Measurements from ENCODE around the gene USH2A. TPM values are rescaled to one million over a fixed set of nuclear protein-coding genes. Genes with fewer than 3 reads are reported as not detected.

Gene USH2A
- polyA plus RNA-seq, 3 donors = not detected

DNA sequence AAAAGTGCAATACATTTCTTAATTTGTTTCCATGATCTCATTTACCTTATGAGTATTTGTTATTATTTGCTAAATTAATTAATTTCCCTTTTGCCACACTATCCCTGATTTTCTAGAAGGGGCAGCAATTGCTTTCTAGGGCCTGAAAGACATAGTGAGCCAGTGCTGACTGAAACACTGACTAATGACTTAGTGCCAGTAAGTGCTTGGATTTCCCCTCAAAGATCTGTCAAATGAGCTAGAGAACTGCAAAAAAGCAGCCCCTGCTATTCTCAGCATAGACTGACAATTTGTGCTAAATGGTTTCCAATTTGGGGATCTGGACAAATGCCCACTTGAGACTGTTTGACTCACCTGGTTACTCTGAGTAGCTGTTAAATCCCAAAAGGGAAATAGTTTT is 35.6 kb upstream of the USH2A start:
- H4K20me1 ChIP-seq (ENCODE audit: insufficient read depth, low read length) = no peaks in the 10 kb centered on the region
- intact Hi-C loops (cut with micrococcal nuclease) = no loop called here
- no peaks in the 10 kb centered on the region for H3K4me1 ChIP-seq (ENCODE audit: control insufficient read depth in 1 of 2, insufficient read depth in 2 of 2, low read length in 2 of 2)
- no peaks in the 10 kb centered on the region for H3K9me3 ChIP-seq (replicated peaks in 1 of 2; ENCODE audit: control insufficient read depth in 1 of 2, insufficient read depth in 1 of 2, low read length in 2 of 2)
- no peak overlapping the region for H3K4me3 Mint-ChIP-seq
- no peak overlapping the region for H3K27ac ChIP-seq (ENCODE audit: low read depth in 1 of 2, low read length in 2 of 2)
- H3K27me3 Mint-ChIP-seq (ENCODE audit: low read depth in 3 of 3) = peaks cover 0 to 3% (median 2%) of the 10 kb centered on the region in 3 donors
- no peak overlapping the region for H3K27ac Mint-ChIP-seq
- no peak overlapping the region for H2AFZ ChIP-seq (ENCODE audit: insufficient read depth, low read depth, low read length, poor library complexity, severe bottlenecking)
- H3K36me3 ChIP-seq (replicated peaks in 1 of 2; ENCODE audit: control insufficient read depth in 1 of 2, insufficient read depth in 2 of 2, low read length in 2 of 2) = no peaks in the 10 kb centered on the region
- no peak for DNase-seq
- no peaks in the 10 kb centered on the region for H3K4me1 Mint-ChIP-seq
- no peaks in the 10 kb centered on the region for H3K79me2 ChIP-seq (ENCODE audit: insufficient read depth, low read length)
- no peak overlapping the region for H3K4me2 ChIP-seq (replicated peaks; ENCODE audit: extremely low read depth, low read length, poor library complexity, severe bottlenecking)
- TF ChIP-seq, protein P1, sequence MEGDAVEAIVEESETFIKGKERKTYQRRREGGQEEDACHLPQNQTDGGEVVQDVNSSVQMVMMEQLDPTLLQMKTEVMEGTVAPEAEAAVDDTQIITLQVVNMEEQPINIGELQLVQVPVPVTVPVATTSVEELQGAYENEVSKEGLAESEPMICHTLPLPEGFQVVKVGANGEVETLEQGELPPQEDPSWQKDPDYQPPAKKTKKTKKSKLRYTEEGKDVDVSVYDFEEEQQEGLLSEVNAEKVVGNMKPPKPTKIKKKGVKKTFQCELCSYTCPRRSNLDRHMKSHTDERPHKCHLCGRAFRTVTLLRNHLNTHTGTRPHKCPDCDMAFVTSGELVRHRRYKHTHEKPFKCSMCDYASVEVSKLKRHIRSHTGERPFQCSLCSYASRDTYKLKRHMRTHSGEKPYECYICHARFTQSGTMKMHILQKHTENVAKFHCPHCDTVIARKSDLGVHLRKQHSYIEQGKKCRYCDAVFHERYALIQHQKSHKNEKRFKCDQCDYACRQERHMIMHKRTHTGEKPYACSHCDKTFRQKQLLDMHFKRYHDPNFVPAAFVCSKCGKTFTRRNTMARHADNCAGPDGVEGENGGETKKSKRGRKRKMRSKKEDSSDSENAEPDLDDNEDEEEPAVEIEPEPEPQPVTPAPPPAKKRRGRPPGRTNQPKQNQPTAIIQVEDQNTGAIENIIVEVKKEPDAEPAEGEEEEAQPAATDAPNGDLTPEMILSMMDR (IDR thresholded peaks at IDR 0.05) = no peak
- no peaks in the 10 kb centered on the region for H3K36me3 Mint-ChIP-seq
- no peak overlapping the region for H3K9ac ChIP-seq (ENCODE audit: insufficient read depth, low read length, poor library complexity, severe bottlenecking)
- H3K4me3 ChIP-seq (replicated peaks in 1 of 3; ENCODE audit: low read depth in 2 of 3, low read length in 3 of 3) = no peak overlapping the region
- H3K27me3 ChIP-seq (ENCODE audit: control insufficient read depth in 2 of 2, insufficient read depth in 2 of 2, low read length in 2 of 2) = no peaks in the 10 kb centered on the region
- H3K9me3 Mint-ChIP-seq = peaks cover 0 to 3% (median 2%) of the 10 kb centered on the region in 7 donors

GRCh38 chr1:216457356-216457755 is 34.1 kb upstream of the USH2A start:
- peaks cover 0 to 3% (median 2%) of the 10 kb centered on the region in 3 donors for H3K27me3 Mint-ChIP-seq (ENCODE audit: low read depth in 3 of 3)
- Histone ChIP-seq H3K27ac (ENCODE audit: low read depth in 1 of 2, low read length in 2 of 2) (no peak overlapping the region), H3K9ac (ENCODE audit: insufficient read depth, low read length, poor library complexity, severe bottlenecking) (no peak overlapping the region), H4K20me1 (ENCODE audit: insufficient read depth, low read length) (no peaks in the 10 kb centered on the region), H3K27me3 (ENCODE audit: control insufficient read depth in 2 of 2, insufficient read depth in 2 of 2, low read length in 2 of 2) (no peaks in the 10 kb centered on the region), H3K4me2 (replicated peaks; ENCODE audit: extremely low read depth, low read length, poor library complexity, severe bottlenecking) (no peak overlapping the region), H3K9me3 (replicated peaks in 1 of 2; ENCODE audit: control insufficient read depth in 1 of 2, insufficient read depth in 1 of 2, low read length in 2 of 2) (no peaks in the 10 kb centered on the region), H2AFZ (ENCODE audit: insufficient read depth, low read depth, low read length, poor library complexity, severe bottlenecking) (no peak overlapping the region), H3K36me3 (replicated peaks in 1 of 2; ENCODE audit: control insufficient read depth in 1 of 2, insufficient read depth in 2 of 2, low read length in 2 of 2) (no peaks in the 10 kb centered on the region), H3K4me3 (replicated peaks in 1 of 3; ENCODE audit: low read depth in 2 of 3, low read length in 3 of 3) (no peak overlapping the region), H3K4me1 (ENCODE audit: control insufficient read depth in 1 of 2, insufficient read depth in 2 of 2, low read length in 2 of 2) (no peaks in the 10 kb centered on the region), H3K79me2 (ENCODE audit: insufficient read depth, low read length) (no peaks in the 10 kb centered on the region)
- H3K27ac Mint-ChIP-seq = no peak overlapping the region
- no peak overlapping the region for H3K4me3 Mint-ChIP-seq
- peaks cover 0 to 3% (median 2%) of the 10 kb centered on the region in 7 donors for H3K9me3 Mint-ChIP-seq
- no peaks in the 10 kb centered on the region for H3K36me3 Mint-ChIP-seq
- intact Hi-C loops (cut with micrococcal nuclease) = no loop called here
- no peak for DNase-seq
- TF ChIP-seq, protein P1 (IDR thresholded peaks at IDR 0.05) = no peak
- H3K4me1 Mint-ChIP-seq = no peaks in the 10 kb centered on the region
